ENCODE measurements around the gene ZDHHC5. TPM values are rescaled to one million over a fixed set of nuclear protein-coding genes. Genes with fewer than 3 reads are reported as not detected.

Gene ZDHHC5
- total and polyA plus RNA-seq, 2 of the 13 experiments (the other 11 are each of a cell fraction or from before 2014, with no cell fraction given), result 26.6 to 34.0 TPM

DNA sequence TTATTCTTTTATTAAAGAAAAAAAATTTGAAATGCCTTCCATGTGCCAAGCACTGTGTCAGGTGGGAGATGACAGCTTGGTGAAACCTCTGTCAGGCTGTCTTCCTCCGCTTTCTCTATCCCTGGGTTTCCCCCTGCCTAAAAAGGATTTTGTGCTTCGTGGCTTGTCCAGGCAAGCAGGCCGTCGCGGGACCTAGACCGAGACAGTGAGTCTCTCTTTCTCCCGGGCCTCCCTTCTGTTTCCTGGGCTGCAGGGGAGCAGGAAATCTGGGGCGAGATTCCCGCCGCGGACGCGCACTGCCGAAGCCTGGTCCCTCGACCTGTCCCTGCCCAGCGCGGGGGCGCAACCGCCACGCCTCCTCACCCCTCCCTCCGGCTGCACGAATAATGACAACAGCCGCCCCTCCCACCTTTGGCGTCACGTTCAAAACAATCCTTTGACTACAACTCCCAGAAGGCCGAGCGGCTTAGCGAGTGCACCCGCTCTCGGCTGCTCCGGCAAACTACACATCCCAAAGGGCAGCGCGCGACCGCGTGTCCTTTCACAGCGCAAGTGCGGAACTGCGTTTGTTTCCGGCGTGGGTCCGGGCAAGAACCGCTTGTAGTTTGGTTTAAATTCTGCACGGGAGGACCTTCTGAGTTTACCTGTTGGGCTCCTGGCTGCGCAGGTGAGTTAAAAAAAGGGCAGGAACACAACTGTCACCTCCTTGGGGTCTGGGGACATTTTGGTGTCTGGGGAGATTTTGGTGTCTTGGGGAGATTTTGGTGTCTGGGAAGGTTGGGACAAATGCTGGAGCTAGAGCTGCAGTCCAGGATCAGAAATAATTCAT is 10.5 kb upstream of the ZDHHC5 start, which contains the start of gene CLP1 (continued):
- TF ChIP-seq ZNF75D (CRISPR knock-in tag; IDR thresholded peaks at IDR 0.05; ENCODE audit: borderline replicate concordance), result no peak
- TF ChIP-seq, protein P1, sequence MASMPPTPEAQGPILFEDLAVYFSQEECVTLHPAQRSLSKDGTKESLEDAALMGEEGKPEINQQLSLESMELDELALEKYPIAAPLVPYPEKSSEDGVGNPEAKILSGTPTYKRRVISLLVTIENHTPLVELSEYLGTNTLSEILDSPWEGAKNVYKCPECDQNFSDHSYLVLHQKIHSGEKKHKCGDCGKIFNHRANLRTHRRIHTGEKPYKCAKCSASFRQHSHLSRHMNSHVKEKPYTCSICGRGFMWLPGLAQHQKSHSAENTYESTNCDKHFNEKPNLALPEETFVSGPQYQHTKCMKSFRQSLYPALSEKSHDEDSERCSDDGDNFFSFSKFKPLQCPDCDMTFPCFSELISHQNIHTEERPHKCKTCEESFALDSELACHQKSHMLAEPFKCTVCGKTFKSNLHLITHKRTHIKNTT (CRISPR knock-in tag; IDR thresholded peaks at IDR 0.05), result no peak
- TF ChIP-seq KLF13 (CRISPR knock-in tag; IDR thresholded peaks at IDR 0.05), result no peak
- TF ChIP-seq, protein P2, sequence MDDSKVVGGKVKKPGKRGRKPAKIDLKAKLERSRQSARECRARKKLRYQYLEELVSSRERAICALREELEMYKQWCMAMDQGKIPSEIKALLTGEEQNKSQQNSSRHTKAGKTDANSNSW (CRISPR knock-in tag; IDR thresholded peaks at IDR 0.05; ENCODE audit: borderline replicate concordance), result no peak
- no peak for TF ChIP-seq TMF1 (CRISPR knock-in tag; IDR thresholded peaks at IDR 0.05; ENCODE audit: low read depth)
- peak; percentile 95 for TF ChIP-seq KAT8 (CRISPR knock-in tag; IDR thresholded peaks at IDR 0.05)
- TF ChIP-seq ZFP37 (CRISPR knock-in tag; IDR thresholded peaks at IDR 0.05; ENCODE audit: borderline replicate concordance), result no peak
- no peak for TF ChIP-seq ZFP90 (CRISPR knock-in tag; IDR thresholded peaks at IDR 0.05; ENCODE audit: borderline replicate concordance)
- peak; percentile 92 for TF ChIP-seq MAZ (IDR thresholded peaks at IDR 0.05; ENCODE audit: borderline replicate concordance, low read depth, low read length)
- TF ChIP-seq MAZ (CRISPR knock-in tag; IDR thresholded peaks at IDR 0.05; ENCODE audit: low read depth), result peak; percentile 93
- TF ChIP-seq, protein P3, sequence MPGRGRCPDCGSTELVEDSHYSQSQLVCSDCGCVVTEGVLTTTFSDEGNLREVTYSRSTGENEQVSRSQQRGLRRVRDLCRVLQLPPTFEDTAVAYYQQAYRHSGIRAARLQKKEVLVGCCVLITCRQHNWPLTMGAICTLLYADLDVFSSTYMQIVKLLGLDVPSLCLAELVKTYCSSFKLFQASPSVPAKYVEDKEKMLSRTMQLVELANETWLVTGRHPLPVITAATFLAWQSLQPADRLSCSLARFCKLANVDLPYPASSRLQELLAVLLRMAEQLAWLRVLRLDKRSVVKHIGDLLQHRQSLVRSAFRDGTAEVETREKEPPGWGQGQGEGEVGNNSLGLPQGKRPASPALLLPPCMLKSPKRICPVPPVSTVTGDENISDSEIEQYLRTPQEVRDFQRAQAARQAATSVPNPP (CRISPR knock-in tag; IDR thresholded peaks at IDR 0.05), result peak; percentile 76; the same call in 1 of the 2 replicates
- peak; percentile 46 for TF ChIP-seq ZNF883 (CRISPR knock-in tag; IDR thresholded peaks at IDR 0.05; ENCODE audit: not compliant biosample characterization)
- peak; percentile 96 for TF ChIP-seq YEATS2 (CRISPR knock-in tag; IDR thresholded peaks at IDR 0.05; ENCODE audit: borderline replicate concordance)
- TF ChIP-seq, protein P4, sequence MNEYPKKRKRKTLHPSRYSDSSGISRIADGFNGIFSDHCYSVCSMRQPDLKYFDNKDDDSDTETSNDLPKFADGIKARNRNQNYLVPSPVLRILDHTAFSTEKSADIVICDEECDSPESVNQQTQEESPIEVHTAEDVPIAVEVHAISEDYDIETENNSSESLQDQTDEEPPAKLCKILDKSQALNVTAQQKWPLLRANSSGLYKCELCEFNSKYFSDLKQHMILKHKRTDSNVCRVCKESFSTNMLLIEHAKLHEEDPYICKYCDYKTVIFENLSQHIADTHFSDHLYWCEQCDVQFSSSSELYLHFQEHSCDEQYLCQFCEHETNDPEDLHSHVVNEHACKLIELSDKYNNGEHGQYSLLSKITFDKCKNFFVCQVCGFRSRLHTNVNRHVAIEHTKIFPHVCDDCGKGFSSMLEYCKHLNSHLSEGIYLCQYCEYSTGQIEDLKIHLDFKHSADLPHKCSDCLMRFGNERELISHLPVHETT (CRISPR knock-in tag; conservative IDR thresholded peaks at IDR 0.05), result peak; percentile 55; the same call in 1 of the 2 replicates
- TF ChIP-seq POLR2G (IDR thresholded peaks at IDR 0.05; ENCODE audit: low read depth, low read length), result peak; percentile 82
- 0 out of 2 replicates have a peak, but pooled peaks have one; percentile 83 for TF ChIP-seq ZNF138 (CRISPR knock-in tag; IDR thresholded peaks at IDR 0.05; ENCODE audit: low read depth)
- TF ChIP-seq ZFP1 (CRISPR knock-in tag; IDR thresholded peaks at IDR 0.05), result peak; percentile 72; the same call in 1 of the 2 replicates
- peak; percentile 88; the same call in 1 of the 2 replicates for TF ChIP-seq ZNF563 (CRISPR knock-in tag; IDR thresholded peaks at IDR 0.05)
- TF ChIP-seq TCF7L2 (IDR thresholded peaks at IDR 0.05; ENCODE audit: low read depth, low read length), result no peak
- TF ChIP-seq, protein P5, sequence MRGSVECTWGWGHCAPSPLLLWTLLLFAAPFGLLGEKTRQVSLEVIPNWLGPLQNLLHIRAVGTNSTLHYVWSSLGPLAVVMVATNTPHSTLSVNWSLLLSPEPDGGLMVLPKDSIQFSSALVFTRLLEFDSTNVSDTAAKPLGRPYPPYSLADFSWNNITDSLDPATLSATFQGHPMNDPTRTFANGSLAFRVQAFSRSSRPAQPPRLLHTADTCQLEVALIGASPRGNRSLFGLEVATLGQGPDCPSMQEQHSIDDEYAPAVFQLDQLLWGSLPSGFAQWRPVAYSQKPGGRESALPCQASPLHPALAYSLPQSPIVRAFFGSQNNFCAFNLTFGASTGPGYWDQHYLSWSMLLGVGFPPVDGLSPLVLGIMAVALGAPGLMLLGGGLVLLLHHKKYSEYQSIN (CRISPR knock-in tag; IDR thresholded peaks at IDR 0.05; ENCODE audit: borderline replicate concordance), result no peak
- TF ChIP-seq ZNF850 (CRISPR knock-in tag; conservative IDR thresholded peaks at IDR 0.05), result no peak
- TF ChIP-seq ZNF713 (CRISPR knock-in tag; IDR thresholded peaks at IDR 0.05), result 0 out of 2 replicates have a peak, but pooled peaks have one; percentile 84
- TF ChIP-seq MIER3 (CRISPR knock-in tag; IDR thresholded peaks at IDR 0.05; ENCODE audit: borderline replicate concordance), result peak; percentile 95; the same call in 1 of the 2 replicates
- no peak for TF ChIP-seq NFRKB (IDR thresholded peaks at IDR 0.05)
- TF ChIP-seq ZNF709 (CRISPR knock-in tag; IDR thresholded peaks at IDR 0.05), result 0 out of 2 replicates have a peak, but pooled peaks have one; percentile 75
- TF ChIP-seq ZNF17 (CRISPR knock-in tag; IDR thresholded peaks at IDR 0.05), result no peak
